GM21515 (cell line): ENCODE results near the gene ADAM15.

ENCODE experiments used
- ATAC-seq: cut with Tn5 transposase; IDR thresholded peaks from one replicate; pipeline ENCODE4 v1.9.1; 2021; ENCODE audit not compliant: unreplicated experiment

The ADAM15 gene

DNA sequence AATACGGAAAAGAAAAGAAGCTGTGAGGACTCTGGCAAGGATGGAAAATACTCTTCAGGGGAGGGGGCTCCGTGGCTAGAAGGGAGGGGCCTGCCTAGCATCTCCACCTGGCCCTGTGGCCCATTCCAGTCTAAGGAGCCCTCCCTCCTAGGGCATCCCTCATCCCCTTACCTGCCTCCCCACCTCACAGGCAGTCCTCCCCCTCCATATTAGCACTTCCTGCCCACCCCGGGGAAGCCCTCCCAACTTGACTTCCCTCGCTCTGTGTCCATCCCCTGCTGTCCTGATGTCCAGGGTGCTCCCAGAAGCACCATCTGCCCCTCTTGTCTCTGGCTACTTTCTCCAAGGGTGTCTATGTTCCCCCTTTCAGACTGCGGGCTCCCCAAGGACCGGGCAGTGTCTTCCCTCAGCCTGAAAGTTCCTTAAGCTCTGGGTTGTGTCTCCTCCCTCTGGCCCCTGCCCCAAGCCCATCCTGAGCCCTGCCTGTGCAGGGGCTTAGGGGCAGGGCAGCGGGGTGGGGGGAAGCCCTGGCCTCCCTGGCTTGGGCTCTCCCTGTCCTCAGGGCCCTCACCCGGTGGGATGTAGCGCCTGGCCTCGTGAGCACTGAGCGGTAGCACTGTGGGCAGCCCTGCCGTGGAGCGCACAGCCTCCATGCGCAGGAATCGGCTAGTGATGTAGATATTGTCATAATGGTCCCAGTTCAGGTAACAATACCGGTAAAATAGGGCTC, 21.4 kb upstream of the ADAM15 start:
- ATAC-seq: no peak

DNA sequence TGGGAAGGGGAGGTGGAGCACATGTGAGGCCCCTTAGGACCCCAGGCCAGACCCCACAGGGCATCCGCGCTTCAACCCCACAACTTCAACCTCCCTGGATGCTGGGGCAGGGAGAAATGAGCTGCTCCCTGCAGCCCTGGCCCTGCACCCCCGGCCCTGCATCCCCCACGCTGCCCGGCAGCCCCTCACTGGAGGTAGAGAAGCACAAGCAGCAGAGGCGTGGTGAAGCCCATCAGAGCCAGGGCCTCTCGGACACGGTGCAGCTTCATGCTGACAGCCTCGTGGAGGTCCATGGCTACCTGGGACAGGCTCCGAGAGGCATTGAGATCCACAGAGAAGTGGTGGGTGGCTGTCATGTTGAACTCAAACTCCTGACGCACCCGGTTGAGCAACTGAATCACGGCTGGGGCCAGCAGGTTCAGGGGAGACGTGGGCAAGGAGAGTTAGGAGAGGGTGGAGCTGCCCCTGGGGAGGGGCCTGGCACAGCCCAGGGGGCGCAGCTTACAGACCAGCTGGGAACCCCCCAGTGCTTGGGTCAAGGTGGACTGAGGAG, 20.8 kb upstream of the ADAM15 start:
- ATAC-seq: no peak

DNA sequence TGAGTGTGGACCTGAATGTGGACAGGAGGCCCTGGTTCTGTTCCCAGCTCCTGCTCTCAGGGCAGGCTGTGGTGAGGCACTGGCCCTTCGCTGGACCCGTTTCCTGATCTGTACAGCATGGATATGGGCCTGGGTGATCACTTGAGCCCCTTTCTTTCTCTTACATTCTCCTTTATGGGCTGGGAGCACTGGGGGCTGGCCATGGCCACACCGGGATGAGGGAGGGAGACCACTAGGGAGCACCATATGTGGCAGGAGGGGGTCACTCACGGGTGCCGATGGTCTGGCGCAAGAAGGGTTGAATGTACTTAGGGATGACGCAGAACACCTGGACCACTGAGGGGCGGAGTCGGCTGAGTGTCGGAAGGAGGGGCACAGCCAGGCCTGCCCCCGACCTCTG, 20.2 kb upstream of the ADAM15 start:
- ATAC-seq: no peak

DNA sequence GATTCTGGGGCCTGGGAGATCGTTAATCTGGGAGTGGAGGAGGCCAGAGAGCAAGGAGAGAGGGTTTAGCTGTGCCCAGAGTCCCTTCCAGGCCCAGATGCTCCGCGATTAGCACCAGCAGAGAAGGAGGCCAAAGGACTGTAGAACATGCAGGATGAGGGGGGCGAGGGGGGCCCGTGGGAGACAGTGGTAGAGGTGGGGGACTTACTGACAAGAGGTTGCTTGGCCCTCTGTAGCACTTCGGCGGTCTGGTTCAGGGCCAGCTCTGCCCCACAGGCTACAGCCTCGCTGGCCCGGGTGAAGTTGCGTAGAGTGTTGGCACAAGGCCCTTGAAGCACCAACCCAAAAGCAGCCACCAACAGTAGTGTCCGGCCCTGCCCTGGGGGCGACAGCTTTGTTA, 18.2 kb upstream of the ADAM15 start:
- no peak for ATAC-seq

DNA sequence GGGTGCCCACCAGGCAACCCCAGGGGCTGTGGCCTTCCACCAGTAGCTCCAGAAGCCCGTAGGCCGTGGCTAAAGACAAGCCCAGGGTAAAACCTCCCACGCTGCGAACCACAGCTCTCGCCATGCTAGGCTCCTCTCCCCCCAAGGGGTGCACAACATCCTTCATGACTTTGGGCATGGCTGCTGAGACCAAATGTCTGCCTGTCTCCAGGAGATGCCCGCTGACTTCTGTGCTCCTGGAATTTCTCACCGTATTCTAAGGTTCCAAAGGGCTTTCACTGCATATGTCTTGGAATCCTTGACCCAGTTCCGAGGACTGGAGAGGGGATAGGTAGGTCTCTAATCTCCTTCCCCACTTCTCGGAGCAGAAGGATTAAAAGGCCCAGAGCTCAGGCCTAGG, 17.6 kb upstream of the ADAM15 start, which contains the start of the genes DCST1 and DCST2:
Gene DCST1 (plus strand): TSS at position 301 of the 400 bp plus-strand sequence. CDS start 213 bp downstream, outside the sequence.
Gene DCST2 (minus strand): TSS at position 258 of the 400 bp plus-strand sequence. CDS start 80 bp downstream, at position 178.
- ATAC-seq: no peak

DNA sequence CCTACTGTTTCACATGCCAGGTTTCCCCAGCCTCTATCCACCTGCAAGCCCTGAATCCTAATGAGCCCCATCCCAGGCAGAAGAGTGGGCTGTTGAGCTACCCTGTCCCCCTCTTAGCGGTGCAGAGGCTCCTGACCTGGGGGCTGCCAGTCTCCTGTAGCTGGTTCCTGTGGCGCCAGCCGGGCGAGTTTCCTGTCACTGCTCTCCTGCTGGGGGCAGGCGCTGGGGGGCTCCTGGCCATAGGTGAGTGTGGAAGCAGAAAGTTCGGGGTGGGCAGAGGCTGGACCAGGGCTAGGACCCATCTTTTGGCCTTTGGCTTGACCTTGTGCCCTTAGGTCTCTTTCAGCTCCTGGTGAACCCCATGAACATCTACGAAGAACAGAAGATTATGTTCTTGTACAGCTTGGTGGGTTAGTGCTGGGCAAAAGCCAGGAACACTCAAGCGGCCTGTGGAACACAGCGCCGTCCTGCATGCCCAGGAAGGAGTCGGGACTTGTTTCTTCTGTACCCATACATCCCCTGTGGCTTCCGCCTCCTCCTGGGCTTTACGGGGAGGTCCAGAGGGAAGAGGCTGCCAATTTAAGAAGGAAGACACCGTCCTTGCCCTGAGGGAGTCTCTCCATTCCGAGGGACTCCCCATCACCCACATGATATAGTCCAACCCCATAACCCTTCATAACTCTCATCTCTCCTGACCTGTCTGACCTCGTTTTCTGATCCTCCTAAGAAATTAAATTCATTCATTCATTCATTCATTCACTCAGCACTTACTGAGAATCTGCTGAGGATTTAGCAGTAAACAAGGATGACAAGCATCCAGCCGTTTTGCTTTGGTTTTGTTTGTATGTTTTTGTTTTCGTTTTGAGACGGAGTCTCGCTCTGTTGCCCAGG, 16.6 kb upstream of the ADAM15 start:
- ATAC-seq: no peak

DNA sequence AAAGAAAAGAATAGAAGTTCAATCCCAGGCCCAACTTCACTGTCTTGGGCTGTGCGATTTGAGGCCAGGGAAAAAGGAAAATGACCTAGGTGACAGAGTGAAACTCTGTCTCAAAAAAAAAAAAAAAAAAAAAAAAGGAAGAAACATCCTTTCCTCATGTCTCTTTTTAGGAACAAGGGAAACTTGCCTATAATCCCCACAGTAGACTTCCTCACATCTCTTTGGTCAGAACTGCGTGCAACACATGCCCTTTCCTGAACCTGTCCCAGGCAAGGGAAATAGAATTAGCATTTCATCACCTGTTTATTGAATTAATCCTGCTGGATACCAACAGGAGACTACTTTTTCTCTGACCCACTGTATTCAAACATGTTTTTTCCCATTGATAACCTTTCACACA, 15.2 kb upstream of the ADAM15 start:
- no peak for ATAC-seq

DNA sequence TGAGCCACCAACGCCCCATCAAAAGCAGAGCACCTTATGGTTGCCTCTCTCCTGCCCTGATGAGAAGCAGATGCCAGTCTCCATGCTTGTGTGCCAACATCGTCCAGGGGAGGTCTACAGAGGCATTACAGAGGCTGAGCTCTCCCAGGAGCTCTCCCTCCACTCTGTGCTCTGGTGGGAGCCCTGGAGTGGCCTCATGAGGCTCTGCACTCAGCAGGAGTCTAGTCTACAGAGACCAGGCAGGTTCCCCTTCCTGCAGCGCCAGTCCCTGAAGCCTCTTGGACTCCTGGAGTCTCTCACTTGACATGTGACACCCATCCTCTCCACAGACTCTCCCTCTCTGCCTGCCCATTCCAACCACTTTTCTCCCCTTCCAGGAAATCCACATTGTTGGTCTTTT, 14.1 kb upstream of the ADAM15 start:
- no peak for ATAC-seq

DNA sequence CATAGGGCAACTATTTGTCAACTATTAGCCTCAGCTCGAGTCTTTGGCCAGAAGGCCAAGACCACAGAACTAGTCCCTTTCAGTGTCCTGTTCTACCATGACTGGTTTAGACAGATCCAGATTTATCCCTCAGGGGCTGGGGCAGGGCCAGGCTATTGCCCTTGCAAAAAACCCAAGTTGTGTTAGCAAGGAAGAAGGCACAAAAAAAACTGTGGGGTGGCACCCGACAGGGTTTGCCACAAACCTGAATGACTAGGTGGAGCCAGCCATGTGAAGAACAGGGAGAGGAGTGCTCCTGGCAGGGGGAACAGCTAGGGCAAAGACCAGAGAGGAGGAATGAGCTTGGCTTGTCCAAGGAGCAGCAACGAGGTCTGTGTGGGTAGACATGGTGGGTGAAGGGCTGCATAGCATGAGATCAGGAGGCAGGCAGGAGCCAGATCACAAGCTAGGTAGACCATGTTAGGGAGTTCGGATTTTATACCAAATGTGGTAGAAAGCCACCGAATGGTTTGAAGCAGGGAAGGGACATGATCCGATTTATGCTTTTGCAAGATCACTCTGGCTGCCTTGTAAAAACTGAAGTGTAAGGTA, 13.2 kb upstream of the ADAM15 start:
- no peak for ATAC-seq

DNA sequence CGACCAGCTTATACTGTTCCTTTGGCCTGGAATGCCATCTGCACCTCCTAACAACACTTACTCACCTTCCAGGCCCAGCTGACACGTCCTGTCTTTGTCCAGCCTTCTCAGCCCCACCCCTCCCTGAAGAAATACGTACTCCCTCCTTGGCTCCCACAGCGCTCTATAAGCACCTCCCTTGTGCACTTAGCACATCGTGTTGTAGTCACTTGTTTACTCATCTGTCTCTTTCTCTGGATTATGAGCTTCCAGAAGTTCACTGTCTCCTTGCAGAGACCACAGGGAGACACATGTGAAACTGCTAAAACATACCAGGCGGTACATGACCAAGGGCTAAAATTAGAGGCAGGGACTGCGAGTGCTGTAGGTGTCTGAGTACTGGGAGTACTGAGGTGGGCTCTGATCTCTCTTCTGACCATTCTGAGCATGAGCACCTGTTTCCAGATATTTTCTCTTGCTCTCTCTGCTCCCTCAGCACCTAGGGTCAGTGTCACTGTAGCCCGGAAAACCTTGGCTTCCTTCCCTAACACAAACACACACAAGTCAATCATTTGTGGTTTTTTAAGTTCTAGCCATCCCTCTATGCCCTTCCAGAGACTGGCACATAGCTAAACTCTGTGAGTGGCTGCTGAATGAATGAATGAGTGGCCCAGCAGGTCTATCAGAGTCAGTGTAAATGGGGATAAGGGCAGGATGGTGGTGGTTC, 12.4 kb upstream of the ADAM15 start:
- no peak for ATAC-seq

DNA sequence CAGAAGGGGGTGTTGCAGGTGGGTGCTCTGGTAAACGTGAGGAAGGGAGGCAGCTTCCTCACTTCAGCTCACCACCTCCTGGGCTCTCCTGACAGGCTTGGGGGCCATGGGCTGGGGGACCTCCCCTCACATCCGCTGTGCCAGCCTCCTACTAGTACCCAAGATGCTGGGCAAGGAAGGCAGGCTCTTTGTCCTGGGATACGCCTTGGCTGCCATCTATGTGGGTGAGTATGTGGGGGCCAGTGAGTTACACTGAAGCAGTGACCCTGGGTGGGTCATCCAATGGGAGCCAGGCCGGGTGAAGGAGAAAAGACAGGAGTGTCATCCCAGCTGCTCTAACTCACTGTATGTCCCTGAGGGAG, 11.8 kb upstream of the ADAM15 start:
- ATAC-seq: no peak

DNA sequence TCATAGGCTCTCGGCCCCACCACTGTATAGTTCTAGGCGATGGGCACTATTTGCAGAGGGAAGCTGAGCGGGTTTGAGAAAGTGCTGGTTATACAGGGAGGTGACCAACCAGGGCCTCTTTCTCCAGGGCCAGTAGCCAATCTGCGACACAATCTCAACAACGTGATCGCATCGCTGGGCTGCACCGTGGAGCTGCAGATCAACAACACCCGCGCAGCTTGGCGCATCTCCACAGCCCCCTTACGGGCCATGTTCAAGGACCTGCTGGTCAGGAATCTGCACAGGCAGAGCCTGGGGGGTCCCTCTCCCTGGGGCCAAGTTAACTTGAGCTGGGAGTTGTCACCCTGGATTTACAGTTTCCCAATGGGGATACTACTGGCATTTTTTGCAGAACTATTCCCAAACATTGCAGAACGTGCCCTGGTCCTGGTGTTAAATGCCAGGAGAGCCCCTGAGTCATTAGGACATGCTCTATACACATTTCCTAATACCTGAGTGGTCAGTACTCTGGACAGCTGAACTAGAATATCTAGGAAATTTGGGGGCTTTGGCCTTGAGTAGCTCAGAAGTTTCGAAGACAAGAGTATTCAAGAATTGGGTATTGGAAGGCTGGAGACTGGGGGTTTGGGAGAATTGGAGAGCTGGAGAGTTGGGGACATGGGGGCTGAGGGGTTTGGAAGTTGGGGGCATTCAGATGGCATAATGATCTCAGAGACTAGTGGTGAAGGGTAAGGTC, 10.6 kb upstream of the ADAM15 start:
- no peak for ATAC-seq

DNA sequence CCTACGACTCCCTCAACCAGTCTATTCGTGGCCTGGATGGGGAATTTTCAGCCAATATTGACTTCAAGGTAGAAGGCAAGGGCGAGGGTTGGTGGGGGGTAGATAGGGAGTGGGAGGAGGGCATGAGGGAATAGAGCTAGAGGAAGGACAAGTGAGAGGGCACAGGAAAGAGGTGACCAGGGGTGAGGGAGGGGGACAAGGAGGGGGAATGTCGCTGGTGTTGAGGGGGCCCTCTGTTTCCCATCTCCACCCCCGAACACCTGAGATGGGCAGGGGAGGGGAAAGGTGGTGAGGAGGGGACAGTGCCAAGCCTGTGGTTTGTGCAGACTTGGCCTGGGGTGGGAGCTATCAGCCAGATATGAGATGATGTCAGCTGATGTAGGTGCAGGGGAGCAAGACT, 8.3 kb upstream of the ADAM15 start:
- no peak for ATAC-seq

DNA sequence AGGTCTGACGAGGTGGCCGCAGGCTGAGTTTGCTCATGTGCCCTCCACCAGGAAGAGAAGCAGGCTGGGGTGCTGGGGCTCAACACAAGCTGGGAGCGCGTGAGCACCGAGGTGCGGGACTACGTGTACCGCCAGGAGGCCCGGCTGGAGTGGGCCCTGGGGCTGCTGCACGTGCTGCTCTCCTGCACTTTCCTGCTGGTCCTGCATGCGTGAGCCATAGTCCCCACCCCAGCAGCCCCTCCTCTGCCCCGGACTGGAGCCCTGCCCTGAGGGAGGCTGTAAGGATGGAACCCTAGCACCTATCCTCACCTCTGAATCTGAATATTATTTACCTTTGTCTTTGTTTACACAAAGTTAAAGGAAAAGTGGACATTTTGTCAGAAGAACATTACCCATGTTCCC, 7.8 kb upstream of the ADAM15 start:
- no peak for ATAC-seq

DNA sequence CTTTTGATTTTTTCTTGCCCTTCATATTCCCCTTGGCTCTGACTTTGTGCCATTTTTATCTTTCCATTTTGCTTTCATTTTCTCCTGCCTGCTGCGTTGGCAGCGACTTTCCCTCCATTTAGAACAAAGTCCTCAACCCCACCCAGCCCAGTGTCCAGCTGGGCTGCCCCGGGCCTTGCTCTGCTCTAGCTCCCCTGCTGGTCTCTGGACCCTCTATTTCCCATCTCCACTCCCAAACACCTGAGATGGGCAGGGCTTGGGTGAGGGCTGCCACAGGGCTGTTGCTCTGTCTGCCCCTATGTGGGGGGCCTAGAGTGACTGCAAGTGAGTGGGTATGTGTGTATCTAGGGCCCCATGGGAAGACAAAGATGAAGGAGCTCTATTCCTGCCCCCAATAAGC, 7.3 kb upstream of the ADAM15 start:
- no peak for ATAC-seq

DNA sequence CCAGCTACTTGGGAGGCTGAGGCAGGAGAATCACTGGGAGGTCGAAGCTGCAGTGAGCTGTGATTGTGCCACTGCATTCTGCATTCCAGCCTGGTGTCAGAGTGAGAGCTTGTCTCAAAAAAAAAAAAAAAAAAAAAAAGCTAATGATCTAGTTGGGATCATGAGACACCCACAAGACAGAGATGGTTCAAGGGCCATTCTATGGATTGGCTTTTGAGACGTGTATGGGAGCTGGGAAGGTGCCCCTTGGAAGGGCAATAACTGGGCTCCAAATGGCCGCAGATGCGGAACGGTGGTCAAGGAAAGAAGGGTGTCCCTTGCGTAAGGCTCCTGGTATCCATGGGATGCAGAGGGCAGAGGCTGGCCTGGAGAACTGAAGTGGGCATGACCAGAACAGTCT, 6.8 kb upstream of the ADAM15 start:
- no peak for ATAC-seq

DNA sequence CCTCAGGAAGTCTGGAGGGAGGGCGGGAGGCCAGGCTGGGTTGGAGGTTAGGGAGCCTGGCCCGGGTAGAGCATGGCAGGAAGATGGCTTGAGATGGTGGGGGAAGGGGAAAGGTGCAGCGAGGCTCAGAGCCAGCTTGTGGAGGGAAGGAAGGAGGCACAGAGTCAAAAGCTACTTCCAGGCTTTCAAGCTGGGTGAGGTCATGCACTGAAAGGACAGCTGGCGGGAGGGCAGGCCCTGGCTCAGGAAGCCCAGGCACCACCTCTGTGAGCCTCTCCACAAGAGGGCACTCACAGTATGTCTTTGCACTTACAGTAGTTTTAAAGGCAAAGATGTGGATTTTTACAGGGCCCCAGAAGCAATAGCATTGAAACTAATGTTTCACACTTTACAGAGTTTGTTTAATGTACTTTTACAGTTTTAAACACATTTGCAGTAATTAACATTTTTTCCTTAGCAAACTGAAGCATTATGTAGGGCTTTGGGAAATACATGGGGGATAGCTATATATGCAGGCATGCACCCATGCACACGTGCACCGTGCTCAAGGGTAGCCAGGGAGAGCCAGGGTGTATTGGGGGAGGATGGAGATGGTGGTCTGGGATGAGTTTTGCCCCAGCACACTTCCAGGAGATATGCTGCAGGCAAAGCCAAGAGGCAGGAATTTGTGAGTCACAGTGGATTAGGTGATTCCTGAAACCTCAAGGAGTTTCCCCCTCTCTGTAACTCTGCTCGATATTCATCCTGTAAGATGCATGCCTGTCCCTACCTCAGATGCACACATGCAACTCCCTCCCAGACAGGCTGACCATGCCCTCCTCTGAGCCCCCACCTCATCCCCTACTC, 6.1 kb upstream of the ADAM15 start:
- no peak for ATAC-seq

DNA sequence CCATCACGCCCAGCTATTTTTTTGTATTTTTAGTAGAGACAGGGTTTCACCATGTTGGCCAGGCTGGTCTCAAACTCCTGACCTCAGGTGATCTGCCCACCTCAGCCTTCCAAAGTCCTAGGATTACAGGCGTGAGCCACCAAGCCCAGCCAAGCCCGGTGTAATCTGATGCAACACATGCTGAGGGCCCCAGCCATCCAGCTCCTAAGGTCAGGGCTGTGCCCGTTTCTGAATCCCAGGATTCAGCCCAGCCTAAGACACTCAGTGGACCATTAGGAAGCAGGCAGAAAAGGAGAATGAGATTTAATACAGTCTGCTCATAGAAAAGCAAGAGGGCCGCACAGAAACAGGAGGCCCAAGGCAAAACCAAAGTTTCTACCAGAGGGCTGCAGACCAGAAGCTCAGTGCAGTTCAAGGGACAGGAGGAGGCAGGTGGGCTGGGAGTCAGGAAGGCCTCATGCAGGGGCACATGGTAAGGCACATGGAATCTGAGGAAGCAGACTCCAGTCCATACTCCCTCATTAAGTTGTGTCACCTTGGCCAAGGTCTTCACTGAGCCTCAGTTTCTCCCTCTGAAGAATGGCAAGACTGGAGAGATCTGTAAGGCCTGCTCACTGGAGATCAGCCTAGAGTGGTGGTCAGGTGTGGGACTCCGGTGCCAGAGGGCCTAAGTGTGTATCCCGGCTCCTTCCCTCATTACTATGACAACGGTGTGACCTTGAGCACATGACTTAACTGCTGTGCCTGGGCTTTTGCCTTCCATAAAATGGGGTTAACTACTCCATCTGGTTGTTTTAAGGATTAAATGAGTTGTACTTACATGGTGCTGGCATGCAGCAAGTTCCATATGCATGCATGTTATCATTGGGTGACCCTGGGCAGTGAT, 2.4 kb upstream of the ADAM15 start:
- no peak for ATAC-seq
